Measurements from ENCODE around the gene C3orf20.

Gene C3orf20

DNA sequence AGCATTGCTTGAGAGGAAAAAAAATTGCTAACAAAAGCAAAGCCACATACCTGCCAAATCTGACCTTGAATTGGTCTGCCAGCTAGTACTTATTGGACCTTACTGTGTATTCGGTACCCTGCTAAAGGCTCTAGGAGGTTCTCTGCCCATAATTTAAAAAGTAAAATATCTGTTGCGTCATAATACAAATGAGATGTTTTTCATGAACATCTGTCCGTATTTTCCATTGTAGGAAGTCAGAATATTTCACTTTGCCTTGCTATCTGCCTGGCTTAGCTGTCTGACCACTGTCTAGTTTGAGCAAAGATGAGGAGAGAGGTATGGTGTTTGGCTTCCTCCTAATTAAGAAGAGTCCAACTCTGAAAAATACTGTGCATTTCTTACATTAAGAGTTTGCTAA, 10.8 kb upstream of the C3orf20 start:
- peaks cover 85% of the 10 kb centered on the region for H3K36me3 Mint-ChIP-seq (ENCODE audit: low read depth)

DNA sequence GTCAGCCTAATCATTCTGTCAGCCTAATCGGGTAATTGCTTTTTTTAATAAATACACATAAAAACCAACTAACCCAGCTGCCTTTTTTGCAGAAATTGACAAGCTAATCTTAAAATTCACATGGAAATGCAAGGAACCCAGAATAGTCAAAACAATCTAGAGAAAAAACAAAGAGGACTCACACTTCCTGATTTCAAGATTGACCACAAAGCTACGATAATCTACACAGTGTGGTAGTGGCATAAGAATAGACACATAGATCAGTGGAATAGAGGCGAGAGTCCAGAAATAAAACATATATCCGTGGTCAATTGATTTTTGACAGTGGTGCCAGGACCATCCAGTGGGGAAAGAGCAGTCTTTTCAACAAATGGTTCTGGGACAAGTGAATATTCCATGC, 2.4 kb upstream of the C3orf20 start:
- Mint-ChIP-seq H3K9me3 (no peaks in the 10 kb centered on the region), H3K27ac (no peak overlapping the region), H3K27me3 (no peaks in the 10 kb centered on the region), H3K36me3 (ENCODE audit: low read depth) (peaks cover 65% of the 10 kb centered on the region), H3K4me1 (ENCODE audit: low read depth) (no peaks in the 10 kb centered on the region), H3K4me3 (no peak overlapping the region)

More for the DNA sequence above, 10.8 kb upstream of the C3orf20 start:
- Mint-ChIP-seq H3K9me3 (no peaks in the 10 kb centered on the region), H3K4me1 (ENCODE audit: low read depth) (peaks cover 9% of the 10 kb centered on the region), H3K27ac (no peak overlapping the region), H3K27me3 (no peaks in the 10 kb centered on the region), H3K4me3 (no peak overlapping the region)

DNA sequence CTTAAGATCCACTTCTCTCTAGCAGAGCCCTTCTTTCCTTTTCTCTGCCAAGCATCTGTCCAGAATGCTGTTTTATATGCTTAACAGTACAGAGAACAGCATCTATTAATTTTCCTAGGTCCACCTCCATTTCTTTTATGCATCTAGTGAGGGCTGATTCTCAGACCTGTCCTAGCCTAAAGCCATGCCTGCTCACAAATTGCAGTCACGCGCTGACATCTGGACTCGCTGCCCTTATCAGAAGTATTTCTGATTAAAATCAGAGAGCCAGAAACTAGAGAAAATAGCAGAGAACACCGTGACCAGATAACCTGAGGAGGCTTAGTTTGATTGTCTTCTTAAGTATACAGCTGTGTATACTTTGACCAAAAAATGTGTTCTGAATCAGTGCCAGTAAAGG, 1.9 kb downstream of the C3orf20 start:
- H3K27ac Mint-ChIP-seq = no peak overlapping the region
- H3K9me3 Mint-ChIP-seq = peaks cover 8% of the 10 kb centered on the region

DNA sequence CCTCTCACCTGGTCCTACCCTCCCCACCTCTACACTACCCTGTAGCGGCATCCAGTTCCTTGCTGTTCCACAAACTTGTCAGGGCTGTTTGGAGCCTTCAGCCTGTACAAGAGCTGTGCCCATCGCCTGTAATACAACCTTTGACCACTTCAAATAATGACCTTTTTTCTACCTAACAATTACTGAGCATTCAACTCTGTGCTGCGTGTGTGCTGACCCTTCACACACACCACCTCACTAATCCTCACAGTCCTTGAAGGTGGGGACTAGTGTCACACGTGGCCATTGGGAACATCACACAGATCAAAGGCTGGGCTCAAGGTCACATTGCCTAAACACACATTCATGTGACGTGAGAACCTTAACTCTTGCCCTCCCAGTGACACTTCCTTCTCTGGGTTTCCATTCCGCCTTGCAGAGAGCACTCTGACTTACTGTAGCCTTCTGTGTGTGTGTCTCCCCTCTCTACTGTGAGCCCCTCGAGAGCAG, 3.1 kb downstream of the C3orf20 start:
- Mint-ChIP-seq H3K4me1 (ENCODE audit: low read depth) (no peaks in the 10 kb centered on the region), H3K27me3 (no peaks in the 10 kb centered on the region), H3K27ac (no peak overlapping the region), H3K4me3 (no peak overlapping the region), H3K36me3 (ENCODE audit: low read depth) (peaks cover 23% of the 10 kb centered on the region), H3K9me3 (peaks cover 8% of the 10 kb centered on the region)

More for the DNA sequence above, 1.9 kb downstream of the C3orf20 start:
- Mint-ChIP-seq H3K27me3 (no peaks in the 10 kb centered on the region), H3K4me1 (ENCODE audit: low read depth) (no peaks in the 10 kb centered on the region), H3K36me3 (ENCODE audit: low read depth) (peaks cover 34% of the 10 kb centered on the region), H3K4me3 (no peak overlapping the region)

DNA sequence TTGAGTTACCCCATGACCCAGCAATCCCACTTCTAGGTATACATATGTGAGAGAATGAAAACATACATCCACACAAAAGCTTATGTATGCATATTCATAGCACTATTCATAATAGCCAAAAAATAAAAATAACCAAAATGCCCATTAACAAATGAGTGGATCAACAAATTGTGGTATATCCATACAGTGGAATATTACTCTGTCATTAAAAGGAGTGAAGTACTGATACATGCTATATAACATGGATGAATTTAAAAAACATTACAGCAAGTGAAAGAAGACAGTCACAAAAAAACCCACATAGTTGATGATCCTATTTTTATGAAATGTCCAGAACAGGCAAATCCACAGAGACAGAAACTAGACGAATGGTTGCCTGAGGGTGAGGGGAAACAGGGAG, 5.2 kb downstream of the C3orf20 start:
- no peaks in the 10 kb centered on the region for H3K27me3 Mint-ChIP-seq
- peaks cover 10% of the 10 kb centered on the region for H3K36me3 Mint-ChIP-seq (ENCODE audit: low read depth)
- H3K4me1 Mint-ChIP-seq (ENCODE audit: low read depth) = no peaks in the 10 kb centered on the region
- no peak overlapping the region for H3K27ac Mint-ChIP-seq
- H3K4me3 Mint-ChIP-seq = no peak overlapping the region
- H3K9me3 Mint-ChIP-seq = peaks cover 8% of the 10 kb centered on the region

DNA sequence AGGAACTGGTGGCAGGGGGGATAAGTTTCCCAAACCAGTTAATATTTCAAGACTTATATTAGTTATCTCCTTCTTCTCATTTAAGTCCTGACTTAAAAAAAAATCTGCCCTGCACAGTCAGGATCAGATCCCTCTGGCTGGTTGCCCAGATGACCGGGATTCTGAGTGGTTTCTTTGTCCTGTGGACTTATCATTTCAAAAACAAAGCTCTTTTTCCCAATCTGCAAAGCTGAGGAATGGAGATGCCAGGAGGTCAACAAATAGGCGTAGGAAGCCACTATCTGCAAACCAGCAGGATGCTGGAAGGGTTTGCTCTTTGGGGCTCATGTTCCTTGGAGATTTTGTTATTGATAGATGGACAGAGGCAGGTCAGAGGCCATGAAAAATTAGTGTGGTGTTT, 5.8 kb downstream of the C3orf20 start:
- Mint-ChIP-seq H3K9me3 (peaks cover 8% of the 10 kb centered on the region), H3K4me3 (no peak overlapping the region)

DNA sequence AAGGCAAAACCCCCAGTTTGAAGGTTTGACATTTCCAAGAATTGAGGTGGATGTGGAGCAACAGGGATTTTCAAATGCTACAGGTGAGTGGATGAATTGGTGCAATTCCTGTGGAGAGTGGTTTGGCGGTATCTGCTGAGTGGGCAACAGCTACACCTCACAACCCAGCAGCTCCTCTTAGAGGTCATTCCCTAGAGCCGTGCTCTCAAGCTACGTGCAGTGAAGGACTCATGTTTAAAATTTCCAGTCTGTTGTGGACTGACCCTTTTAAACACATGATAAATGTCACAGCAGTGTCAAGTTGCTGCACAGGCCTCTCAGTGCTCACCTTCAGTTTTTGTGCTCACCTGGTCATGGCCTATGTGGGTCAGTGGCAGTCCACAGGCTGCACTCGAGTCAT, 9.5 kb downstream of the C3orf20 start:
- Mint-ChIP-seq H3K9me3 (peaks cover 8% of the 10 kb centered on the region), H3K27ac (no peak overlapping the region), H3K27me3 (no peaks in the 10 kb centered on the region), H3K4me1 (ENCODE audit: low read depth) (peaks cover 11% of the 10 kb centered on the region), H3K36me3 (ENCODE audit: low read depth) (peaks cover 9% of the 10 kb centered on the region), H3K4me3 (no peak overlapping the region)

More for the DNA sequence above, 5.8 kb downstream of the C3orf20 start:
- Mint-ChIP-seq H3K36me3 (ENCODE audit: low read depth) (peaks cover 9% of the 10 kb centered on the region), H3K27me3 (no peaks in the 10 kb centered on the region), H3K27ac (no peak overlapping the region), H3K4me1 (ENCODE audit: low read depth) (no peaks in the 10 kb centered on the region)

DNA sequence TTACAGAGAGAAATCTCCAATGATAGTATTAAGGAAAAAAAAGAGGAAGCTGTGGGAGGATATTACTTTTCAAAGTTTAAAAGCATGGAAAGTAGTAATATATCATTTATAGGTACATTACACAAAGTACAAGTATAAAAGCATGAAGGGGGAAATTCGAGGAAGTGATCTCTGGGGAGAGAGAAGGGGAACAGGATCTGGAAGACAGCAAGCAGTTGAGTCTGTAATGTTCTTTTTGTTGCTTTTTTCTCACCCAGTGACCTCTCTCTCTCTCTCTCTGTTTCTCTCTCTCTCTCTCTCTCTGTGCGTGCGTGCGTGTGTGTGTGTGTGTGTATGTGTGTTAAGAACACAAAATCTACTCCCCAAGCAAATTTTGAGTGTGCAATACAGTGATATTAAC, 10.2 kb downstream of the C3orf20 start:
- no peak overlapping the region for H3K4me3 Mint-ChIP-seq
- no peaks in the 10 kb centered on the region for H3K27me3 Mint-ChIP-seq
- no peak overlapping the region for H3K27ac Mint-ChIP-seq
- peaks cover 2% of the 10 kb centered on the region for H3K36me3 Mint-ChIP-seq (ENCODE audit: low read depth)
- peaks cover 2% of the 10 kb centered on the region for H3K9me3 Mint-ChIP-seq
- H3K4me1 Mint-ChIP-seq (ENCODE audit: low read depth) = peaks cover 14% of the 10 kb centered on the region

DNA sequence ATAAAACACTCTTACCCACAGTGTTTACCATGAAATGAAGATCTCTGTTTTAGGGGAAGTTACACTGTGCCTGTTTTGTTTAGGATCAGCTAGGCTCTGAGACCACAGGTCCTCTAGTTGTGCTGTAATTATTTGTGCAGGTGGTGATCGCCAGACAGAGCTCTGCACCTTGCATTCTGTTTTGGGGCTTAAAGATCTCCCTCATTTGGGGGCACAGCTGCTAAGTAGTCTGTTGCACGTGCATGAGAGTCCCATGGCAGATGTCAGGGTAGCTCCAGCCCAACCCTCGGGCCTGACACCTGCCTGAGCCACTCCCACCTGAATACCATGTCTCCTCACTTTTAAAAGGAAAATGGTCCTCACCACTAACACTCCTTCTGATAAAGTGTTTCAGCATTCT, 12.4 kb downstream of the C3orf20 start:
- no peak overlapping the region for H3K27ac Mint-ChIP-seq

DNA sequence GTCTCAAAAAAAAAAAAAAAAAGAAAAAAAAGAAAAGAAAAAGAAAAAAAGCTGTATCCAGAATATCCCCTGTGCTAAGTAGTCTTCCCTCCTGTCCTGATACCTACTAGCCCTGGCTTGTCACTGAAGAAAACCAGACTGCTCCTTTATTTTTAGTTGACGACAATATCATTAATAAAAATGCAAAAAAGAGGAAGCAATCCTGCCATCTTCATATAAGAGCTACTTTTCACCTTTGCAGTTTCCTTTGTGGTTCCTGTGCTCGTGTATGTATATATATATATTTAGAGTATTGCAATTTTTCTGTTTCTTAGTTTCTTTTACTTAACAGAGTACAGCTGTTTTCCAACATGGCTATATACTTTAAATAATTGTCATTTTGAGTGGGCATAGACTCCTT, 13.6 kb downstream of the C3orf20 start:
- no peak overlapping the region for H3K27ac Mint-ChIP-seq
- H3K9me3 Mint-ChIP-seq = peaks cover 4% of the 10 kb centered on the region
- H3K36me3 Mint-ChIP-seq (ENCODE audit: low read depth) = peaks cover 8% of the 10 kb centered on the region
- no peaks in the 10 kb centered on the region for H3K27me3 Mint-ChIP-seq
- H3K4me1 Mint-ChIP-seq (ENCODE audit: low read depth) = peaks cover 17% of the 10 kb centered on the region
- no peak overlapping the region for H3K4me3 Mint-ChIP-seq

More for the DNA sequence above, 12.4 kb downstream of the C3orf20 start:
- Mint-ChIP-seq H3K36me3 (ENCODE audit: low read depth) (no peaks in the 10 kb centered on the region), H3K4me3 (no peak overlapping the region), H3K27me3 (no peaks in the 10 kb centered on the region), H3K4me1 (ENCODE audit: low read depth) (peaks cover 17% of the 10 kb centered on the region), H3K9me3 (no peaks in the 10 kb centered on the region)

DNA sequence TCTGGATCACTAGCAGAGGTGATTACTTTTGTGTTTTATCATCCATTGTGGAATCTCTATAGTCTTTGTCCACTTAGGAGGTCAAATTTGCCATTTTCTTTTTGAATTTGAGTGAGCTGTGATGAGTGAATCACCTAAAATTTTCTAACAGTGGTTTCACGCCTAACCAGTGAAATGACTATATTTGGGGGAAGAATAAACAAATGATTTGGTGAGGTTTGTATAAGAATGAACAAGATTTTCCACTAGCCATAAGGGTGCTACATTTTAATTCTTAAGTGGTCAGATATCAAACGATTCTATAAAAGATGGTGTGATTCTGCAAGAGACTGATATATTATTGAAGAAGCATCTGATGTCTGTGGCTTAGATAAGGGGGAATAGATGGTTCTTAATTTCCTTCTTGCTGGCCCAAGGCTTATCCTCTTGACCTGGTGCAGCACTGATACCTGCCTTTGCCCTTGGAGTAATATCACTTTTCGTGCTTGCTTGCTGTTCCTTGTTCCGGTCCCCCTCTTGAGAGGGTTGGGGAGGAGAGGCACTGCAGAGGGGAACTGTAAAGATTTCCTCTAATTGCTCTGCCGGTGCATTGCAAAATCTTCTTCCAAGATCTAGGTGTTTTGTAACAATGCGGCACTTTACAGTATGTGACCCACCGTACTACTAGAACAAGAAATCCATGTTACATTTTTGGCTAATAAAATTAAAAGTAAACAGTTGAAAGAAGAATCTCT, 14.5 kb downstream of the C3orf20 start:
- H3K27ac Mint-ChIP-seq = no peak overlapping the region
- H3K27me3 Mint-ChIP-seq = no peaks in the 10 kb centered on the region
- peaks cover 4% of the 10 kb centered on the region for H3K9me3 Mint-ChIP-seq
- peaks cover 17% of the 10 kb centered on the region for H3K4me1 Mint-ChIP-seq (ENCODE audit: low read depth)
- peaks cover 10% of the 10 kb centered on the region for H3K36me3 Mint-ChIP-seq (ENCODE audit: low read depth)
- no peak overlapping the region for H3K4me3 Mint-ChIP-seq

DNA sequence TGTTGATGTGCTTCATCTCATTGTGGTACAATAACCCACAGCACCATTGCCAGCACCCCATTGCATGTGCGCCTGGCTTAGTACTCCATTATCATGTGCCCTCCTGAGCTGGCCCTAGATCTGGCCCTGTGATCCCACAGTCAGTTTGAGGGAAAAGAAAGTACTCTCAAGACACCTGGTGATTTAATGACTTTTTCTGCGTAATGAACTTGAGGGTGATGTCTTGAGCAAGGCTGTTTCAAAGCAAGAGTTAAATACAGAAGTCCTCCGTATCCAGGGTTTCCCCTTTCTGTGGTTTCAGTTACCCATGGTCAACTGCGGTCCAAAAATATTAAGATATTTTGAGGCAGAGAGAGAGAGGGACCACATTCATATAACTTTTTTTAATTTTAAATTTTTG, 16.3 kb downstream of the C3orf20 start:
- H3K27ac Mint-ChIP-seq = no peak overlapping the region
- peaks cover 10% of the 10 kb centered on the region for H3K36me3 Mint-ChIP-seq (ENCODE audit: low read depth)
- no peak overlapping the region for H3K4me3 Mint-ChIP-seq
- H3K4me1 Mint-ChIP-seq (ENCODE audit: low read depth) = peaks cover 17% of the 10 kb centered on the region
- no peaks in the 10 kb centered on the region for H3K27me3 Mint-ChIP-seq
- H3K9me3 Mint-ChIP-seq = peaks cover 4% of the 10 kb centered on the region

DNA sequence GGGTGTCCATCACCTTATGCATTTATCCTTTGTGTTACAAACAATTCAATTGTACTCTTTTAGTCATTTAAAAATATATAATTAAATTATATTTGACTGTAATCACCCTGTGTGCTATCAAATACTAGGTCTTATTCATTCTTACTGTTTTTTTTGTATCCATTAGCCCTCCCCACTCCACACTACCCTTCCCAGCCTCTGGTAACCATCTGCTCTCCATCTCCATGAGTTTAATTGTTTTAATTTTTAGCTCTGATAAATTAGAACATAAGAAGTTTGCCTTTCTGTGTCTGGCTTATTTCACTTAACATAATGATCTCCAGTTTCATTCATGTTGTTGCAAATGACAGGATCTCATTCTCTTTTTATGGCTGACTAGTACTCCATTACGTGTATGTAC, 16.8 kb downstream of the C3orf20 start:
- Mint-ChIP-seq H3K36me3 (ENCODE audit: low read depth) (peaks cover 10% of the 10 kb centered on the region), H3K4me3 (no peak overlapping the region), H3K27me3 (no peaks in the 10 kb centered on the region), H3K4me1 (ENCODE audit: low read depth) (peaks cover 17% of the 10 kb centered on the region), H3K27ac (no peak overlapping the region), H3K9me3 (peaks cover 4% of the 10 kb centered on the region)

DNA sequence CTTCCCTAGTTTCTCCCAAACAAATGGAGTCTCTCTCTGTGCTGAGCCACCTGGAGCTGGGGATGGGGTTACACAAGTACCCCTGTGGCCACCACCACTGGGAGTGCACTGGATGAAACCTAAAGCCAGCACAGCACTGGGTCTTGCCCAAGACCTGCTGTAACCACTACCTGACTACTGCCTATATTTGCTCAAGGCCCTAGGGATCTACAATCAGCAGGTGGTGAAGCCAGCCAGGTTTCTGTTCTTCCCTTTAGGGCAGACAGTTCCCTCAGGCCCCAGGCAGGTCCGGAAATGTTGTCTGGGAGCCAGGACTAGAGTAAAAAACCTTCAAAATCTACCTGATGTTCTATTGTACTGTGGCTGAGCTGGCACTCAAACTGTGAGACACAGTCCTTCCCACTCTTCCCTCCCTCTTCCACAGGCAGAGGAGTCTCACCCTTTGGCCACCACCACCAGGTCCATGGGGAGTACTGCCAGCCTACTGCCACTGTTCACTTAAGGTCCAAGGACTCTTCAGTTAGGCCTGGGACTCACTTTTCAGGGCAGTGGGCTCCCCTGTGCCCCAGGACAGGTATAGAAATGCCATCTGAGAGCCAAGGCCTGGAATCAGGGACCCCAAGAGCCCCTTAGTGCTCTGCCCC, 23.8 kb downstream of the C3orf20 start:
- Mint-ChIP-seq H3K27ac (no peak overlapping the region), H3K27me3 (no peaks in the 10 kb centered on the region), H3K4me1 (ENCODE audit: low read depth) (no peaks in the 10 kb centered on the region), H3K36me3 (ENCODE audit: low read depth) (peaks cover 9% of the 10 kb centered on the region), H3K9me3 (no peaks in the 10 kb centered on the region), H3K4me3 (no peak overlapping the region)

DNA sequence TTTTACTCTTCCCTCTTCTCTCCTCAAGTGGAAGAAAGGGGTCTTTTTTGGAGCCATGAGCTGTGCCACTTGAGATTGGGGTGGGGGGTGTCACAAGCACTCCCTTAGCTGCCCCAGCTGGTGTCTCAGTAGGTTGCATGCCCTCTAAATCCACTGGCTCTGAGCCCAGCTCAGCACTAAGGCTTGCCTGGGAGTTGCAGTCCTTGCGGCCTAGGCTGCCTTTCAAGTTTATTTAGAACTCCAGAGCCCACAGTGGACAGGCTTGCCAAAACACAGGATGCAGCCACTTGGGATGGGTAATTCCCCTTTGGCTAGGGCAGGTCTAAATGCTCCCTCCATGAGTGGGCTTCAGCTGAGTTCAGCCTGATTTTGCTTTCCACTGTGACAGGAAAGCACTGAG, 24.7 kb downstream of the C3orf20 start:
- Mint-ChIP-seq H3K4me3 (no peak overlapping the region), H3K9me3 (no peaks in the 10 kb centered on the region), H3K27me3 (no peaks in the 10 kb centered on the region), H3K4me1 (ENCODE audit: low read depth) (no peaks in the 10 kb centered on the region), H3K36me3 (ENCODE audit: low read depth) (peaks cover 9% of the 10 kb centered on the region), H3K27ac (no peak overlapping the region)

All from stimulated activated naive CD8-positive, alpha-beta T cell treated with anti-CD3 and anti-CD28 coated beads, Interleukin-15, Interleukin-2, amounts not matched to agents 100 ng/mL and 50 ng/mL, for 24 hours (primary cell).